ENCODE data around the gene LILRA2. TPM values are rescaled to one million over a fixed set of nuclear protein-coding genes. Genes with fewer than 3 reads are reported as not detected.

Gene LILRA2
- total RNA-seq = 10 to 100 TPM in 1 of 2 donors, 1 to 10 TPM in 1; 6.2 to 39.7 TPM
- polyA plus RNA-seq (ENCODE audit: insufficient read length in 6 of 6) = 1 to 10 TPM in 3 of 6 donors, under 1 TPM in 3; 0.86 to 1.5 (median 1.0) TPM
- long read RNA-seq, donor 1 = 0 reads
- long read RNA-seq, donor 2 = 0 reads
- long read RNA-seq, donor 3 = 0 reads
- long read RNA-seq, donor 4, full-length matches to known transcripts = 5 of 7 reads
- long read RNA-seq, donor 4, partial matches to known transcripts = 2 of 7 reads
- long read RNA-seq, donor 4, other reads (novel, unspliced or antisense) = 0 of 7 reads
- long read RNA-seq, donor 5, full-length matches to known transcripts = 1 of 1 reads
- long read RNA-seq, donor 5, partial matches to known transcripts = 0 of 1 reads
- long read RNA-seq, donor 5, other reads (novel, unspliced or antisense) = 0 of 1 reads
- long read RNA-seq, donor 6, full-length matches to known transcripts = 1 of 1 reads
- long read RNA-seq, donor 6, partial matches to known transcripts = 0 of 1 reads
- long read RNA-seq, donor 6, other reads (novel, unspliced or antisense) = 0 of 1 reads
- long read RNA-seq, donor 7 = 0 reads
- long read RNA-seq, donor 8 = 0 reads
- long read RNA-seq, donor 9 = 0 reads
- long read RNA-seq, donor 10, full-length matches to known transcripts = 25 of 46 reads
- long read RNA-seq, donor 10, partial matches to known transcripts = 4 of 46 reads
- long read RNA-seq, donor 10, other reads (novel, unspliced or antisense) = 17 of 46 reads
- long read RNA-seq, donor 11 = 0 reads
- long read RNA-seq, donor 12 = 0 reads

GRCh38 chr19:54573330-54573872, at the start of gene LILRA2:
TSS of gene LILRA2 (plus strand) at chr19:54573790. CDS start at chr19:54573879, 89 bp downstream.
- TF ChIP-seq CTCF (IDR thresholded peaks at IDR 0.05) = no peak
- DNase-seq (peak in 2 of 4 donors; percentile 56 to 76), ATAC-seq (peak; percentile 65)
- intact Hi-C loops (cut with DNase I) = loop anchor here in 1 of 2 donors (10.0 kb wide), 1 partner anchor 279 kb away; no protein-coding TSS in a partner anchor
- Histone ChIP-seq H3K9me3 (no peaks in the 10 kb centered on the region), H3K36me3 (no peaks in the 10 kb centered on the region), H3K4me3 (peak within 1 kb of the TSS in 1 of 2 donors; percentile 45), H3K27ac (peak within 1 kb of the TSS; percentile 13 to 94), H3K4me1 (peaks cover 0 to 37% of the 10 kb centered on the region in 2 donors), H3K27me3 (peaks cover 0 to 55% of the 10 kb centered on the region in 2 donors)

GRCh38 chr19:54525636-54526035, 48.0 kb upstream of the LILRA2 start:
- intact Hi-C loops (cut with DNase I) = no loop called here
- Histone ChIP-seq H3K27me3 (peaks cover 7 to 83% of the 10 kb centered on the region in 2 donors), H3K9me3 (no peaks in the 10 kb centered on the region), H3K4me1 (peaks cover 0 to 7% of the 10 kb centered on the region in 2 donors), H3K27ac (no peak overlapping the region), H3K4me3 (no peak overlapping the region), H3K36me3 (no peaks in the 10 kb centered on the region)
- no peak for DNase-seq
- TF ChIP-seq CTCF (IDR thresholded peaks at IDR 0.05) = no peak
- ATAC-seq = no peak

- Histone ChIP-seq H3K27ac (no peak overlapping the region), H3K9me3 (no peaks in the 10 kb centered on the region), H3K4me3 (no peak overlapping the region), H3K4me1 (no peaks in the 10 kb centered on the region), H3K27me3 (peaks cover 7 to 78% of the 10 kb centered on the region in 2 donors), H3K36me3 (no peaks in the 10 kb centered on the region)
- intact Hi-C loops (cut with DNase I) = no loop called here
- ATAC-seq = no peak
- DNase-seq = no peak
- no peak for TF ChIP-seq CTCF (IDR thresholded peaks at IDR 0.05)
Observed at GRCh38 chr19:54526972-54527371, 46.6 kb upstream of the LILRA2 start.

GRCh38 chr19:54530866-54531265, 42.7 kb upstream of the LILRA2 start:
- Histone ChIP-seq H3K9me3 (no peaks in the 10 kb centered on the region), H3K36me3 (no peaks in the 10 kb centered on the region), H3K4me3 (no peak overlapping the region), H3K4me1 (no peaks in the 10 kb centered on the region), H3K27ac (no peak overlapping the region), H3K27me3 (peaks cover 7 to 80% of the 10 kb centered on the region in 2 donors)
- ATAC-seq (no peak), DNase-seq (no peak)
- TF ChIP-seq CTCF (IDR thresholded peaks at IDR 0.05) = no peak
- intact Hi-C loops (cut with DNase I) = no loop called here

- ATAC-seq = no peak
- TF ChIP-seq CTCF (IDR thresholded peaks at IDR 0.05) = no peak
- H3K9me3 ChIP-seq = no peaks in the 10 kb centered on the region
- no peak overlapping the region for H3K4me3 ChIP-seq
- H3K4me1 ChIP-seq = no peaks in the 10 kb centered on the region
- no peak overlapping the region for H3K27ac ChIP-seq
- peaks cover 7 to 86% of the 10 kb centered on the region in 2 donors for H3K27me3 ChIP-seq
- no peak for DNase-seq
- no peaks in the 10 kb centered on the region for H3K36me3 ChIP-seq
- intact Hi-C loops (cut with DNase I) = no loop called here
Observed at GRCh38 chr19:54532528-54532927, 41.1 kb upstream of the LILRA2 start.
